H9 (cell line): ENCODE data around the gene USE1. TPM values are rescaled to one million over a fixed set of nuclear protein-coding genes. Genes with fewer than 3 reads are reported as not detected.
A peak's percentile ranks its signal among the peaks of the same experiment; 100 is the strongest.
"Not testable (repeated sequence)": the region's sequence is repeated elsewhere in the genome, so short reads cannot be mapped to it uniquely, and the experiment has no call there.

Source experiments
- DNase-seq: peaks from one replicate; pipeline ENCODE4 v3.0.0-alpha.2; 2017
- H2AFZ ChIP-seq: one replicate; pipeline ENCODE4 v1.6.1; 2013; ENCODE audit warnings: mild to moderate bottlenecking, low read length, control low read depth, moderate library complexity
- H2AK5ac ChIP-seq: 2 replicates; pipeline ENCODE4 v1.6.1; 2013; ENCODE audit warnings: low read length, control low read depth, mixed read lengths; ENCODE audit not compliant: insufficient read length
- H2BK120ac ChIP-seq: one replicate; pipeline ENCODE4 v1.6.1; 2013; ENCODE audit warnings: low read depth, mild to moderate bottlenecking, low read length, control low read depth, inconsistent platforms; ENCODE audit not compliant: poor library complexity, severe bottlenecking
- H2BK12ac ChIP-seq: 2 replicates; pipeline ENCODE4 v1.6.1; 2013; ENCODE audit warnings: low read length, control low read depth, mixed read lengths, low read depth; ENCODE audit not compliant: insufficient read length
- H2BK15ac ChIP-seq: 2 replicates; pipeline ENCODE4 v1.6.1; 2013; ENCODE audit warnings: low read depth, low read length, control low read depth
- H2BK20ac ChIP-seq: one replicate; pipeline ENCODE4 v1.6.1; 2013; ENCODE audit warnings: low read depth, mild to moderate bottlenecking, low read length, control low read depth, inconsistent platforms; ENCODE audit not compliant: poor library complexity, severe bottlenecking
- H2BK5ac ChIP-seq: 2 replicates; pipeline ENCODE4 v1.6.1; 2013; ENCODE audit warnings: low read length, control low read depth, mixed read lengths; ENCODE audit not compliant: insufficient read length
- H3K14ac ChIP-seq: 2 replicates; pipeline ENCODE4 v1.6.1; 2013; ENCODE audit warnings: low read length, control low read depth; ENCODE audit not compliant: insufficient read depth
- H3K18ac ChIP-seq: 2 replicates; pipeline ENCODE4 v1.6.1; 2013; ENCODE audit warnings: low read depth, mild to moderate bottlenecking, mixed read lengths, low read length, control low read depth; ENCODE audit not compliant: insufficient read length
- H3K23ac ChIP-seq: 2 replicates; pipeline ENCODE4 v1.6.1; 2013; ENCODE audit warnings: low read length, control low read depth, mixed read lengths, low read depth; ENCODE audit not compliant: insufficient read length
- H3K23me2 ChIP-seq: 2 replicates; pipeline ENCODE4 v1.6.1; 2013; ENCODE audit warnings: low read depth, mild to moderate bottlenecking, mixed read lengths, low read length, control low read depth; ENCODE audit not compliant: insufficient read length, poor library complexity, severe bottlenecking
- H3K27ac ChIP-seq: 2 replicates; pipeline ENCODE4 v1.5.1; 2013; ENCODE audit warnings: low read length, control low read depth, mixed read lengths, low read depth; ENCODE audit not compliant: insufficient read length
- H3K27me3 ChIP-seq: 2 replicates; pipeline ENCODE4 v1.6.1; 2013; ENCODE audit warnings: low read length, control low read depth, inconsistent platforms; ENCODE audit not compliant: insufficient read depth
- H3K4ac ChIP-seq: 2 replicates; pipeline ENCODE4 v1.6.1; 2013; ENCODE audit warnings: low read depth, mild to moderate bottlenecking, control low read depth, inconsistent platforms, low read length, moderate library complexity
- H3K4me1 ChIP-seq: 2 replicates; pipeline ENCODE4 v1.6.1; 2013; ENCODE audit warnings: low read length, control low read depth, inconsistent platforms; ENCODE audit not compliant: insufficient read depth
- H3K4me2 ChIP-seq: 2 replicates; pipeline ENCODE4 v1.6.1; 2013; ENCODE audit warnings: low read length, control low read depth, mixed read lengths; ENCODE audit not compliant: insufficient read length, insufficient read depth
- H3K56ac ChIP-seq: 2 replicates; pipeline ENCODE4 v1.6.1; 2013; ENCODE audit warnings: low read depth, mild to moderate bottlenecking, mixed read lengths, low read length, control low read depth; ENCODE audit not compliant: insufficient read length
- H3K79me1 ChIP-seq: 2 replicates; pipeline ENCODE4 v1.6.1; 2013; ENCODE audit warnings: low read depth, mild to moderate bottlenecking, moderate library complexity, low read length, control low read depth, inconsistent platforms; ENCODE audit not compliant: insufficient read depth, poor library complexity, severe bottlenecking
- H3K79me2 ChIP-seq: 2 replicates; pipeline ENCODE4 v1.6.1; 2013; ENCODE audit warnings: low read length, control low read depth, inconsistent platforms; ENCODE audit not compliant: insufficient read depth
- H3K9ac ChIP-seq: 2 replicates; pipeline ENCODE4 v1.6.1; 2013; ENCODE audit warnings: low read length, control low read depth, mixed read lengths; ENCODE audit not compliant: insufficient read length; ENCODE audit errors: extremely low read depth
- H3K9me3 ChIP-seq: one replicate; pipeline ENCODE4 v1.6.1; 2013; ENCODE audit warnings: low read depth, low read length, inconsistent platforms; ENCODE audit not compliant: control insufficient read depth
- H3T11ph ChIP-seq: one replicate; pipeline ENCODE4 v1.6.1; 2013; ENCODE audit warnings: mild to moderate bottlenecking, low read length, control low read depth, inconsistent platforms
- H4K20me1 ChIP-seq: one replicate; pipeline ENCODE4 v1.6.1; 2013; ENCODE audit not compliant: control insufficient read depth, insufficient read length, insufficient read depth
- H4K5ac ChIP-seq: 2 replicates; pipeline ENCODE4 v1.6.1; 2013; ENCODE audit warnings: low read depth, mild to moderate bottlenecking, mixed read lengths, low read length, control low read depth; ENCODE audit not compliant: insufficient read length
- H4K8ac ChIP-seq: replicated peaks from 2 replicates; pipeline ENCODE4 v1.6.1; 2013; ENCODE audit warnings: low read length, control low read depth, mixed read lengths, low read depth; ENCODE audit not compliant: insufficient read length
- H4K91ac ChIP-seq: 2 replicates; pipeline ENCODE4 v1.6.1; 2013; ENCODE audit warnings: low read depth, mild to moderate bottlenecking, moderate library complexity, mixed read lengths, low read length, control low read depth; ENCODE audit not compliant: insufficient read length
- H3K27ac Mint-ChIP-seq, 3 experiments: 2 replicates in 2 of 3; 3 replicates in 1 of 3; pipeline ENCODE4 v1.8.0; 2020 to 2021; ENCODE audit warnings: mixed read lengths in 3 of 3, mild to moderate bottlenecking in 1 of 3, moderate library complexity in 1 of 3
- H3K27me3 Mint-ChIP-seq: 2 replicates; pipeline ENCODE4 v1.8.0; 2021; ENCODE audit warnings: low read depth, mild to moderate bottlenecking, moderate library complexity, mixed read lengths
- H3K36me3 Mint-ChIP-seq, 3 experiments: 2 replicates in 2 of 3; 3 replicates in 1 of 3; pipeline ENCODE4 v1.8.0; 2020 to 2021; ENCODE audit warnings: low read depth in 3 of 3, mixed read lengths in 3 of 3; ENCODE audit not compliant: insufficient read depth in 1 of 3
- H3K4me1 Mint-ChIP-seq, 2 experiments: 2 replicates each; pipeline ENCODE4 v1.8.0; 2020; ENCODE audit warnings: mixed read lengths in 2 of 2
- H3K4me3 Mint-ChIP-seq, 2 experiments: 2 replicates in 1 of 2; 3 replicates in 1 of 2; pipeline ENCODE4 v1.8.0; 2020 to 2021; ENCODE audit warnings: mild to moderate bottlenecking in 2 of 2, mixed read lengths in 2 of 2, moderate library complexity in 1 of 2
- H3K9me3 Mint-ChIP-seq, 2 experiments: 2 replicates in 1 of 2; 3 replicates in 1 of 2; pipeline ENCODE4 v1.8.0; 2020; ENCODE audit warnings: mild to moderate bottlenecking in 2 of 2, mixed read lengths in 2 of 2, moderate library complexity in 1 of 2
- CTCF ChIP-seq: fragments of 200-600 bp; sonication (generic); conservative IDR thresholded peaks from 3 replicates; pipeline ENCODE4 v1.8.0; 2021; ENCODE audit warnings: antibody characterized with exemption, mild to moderate bottlenecking
- whole genome bisulfite sequencing: extraction: QIAGEN DNeasy Blood & Tissue Kit; methylation state at CpG from one replicate; pipeline ENCODE4 v1.1.7; 2013; ENCODE audit warnings: missing lambda C conversion rate, low lambda C conversion rate, mixed read lengths; ENCODE audit not compliant: insufficient read length; ENCODE audit errors: extremely low coverage; 5-methylcytosine and 5-hydroxymethylcytosine counted together
- total RNA-seq: library from RNA; stranded (reverse); gene quantifications from 2 replicates; pipeline ENCODE4 v1.2.1, GENCODE V29; 2021

The USE1 gene
- total RNA-seq, 1 experiment from 2014 or later: 16.2 TPM

- peaks cover 3% of the 10 kb centered on the region for H3K23me2 ChIP-seq
- Mint-ChIP-seq H3K9me3 (no peaks in the 10 kb centered on the region), H3K27ac (0 out of 7 replicates have a peak overlapping the region, but pooled peaks of 1 of the 3 experiments have one; percentile 83), H3K4me1 (peaks cover 11 to 12% of the 10 kb centered on the region in 2 experiments), H3K27me3 (no peaks in the 10 kb centered on the region; the same call in 1 of the 2 replicates), H3K36me3 (peaks cover 9 to 49% (median 20%) of the 10 kb centered on the region in 3 experiments; a peak in 6 of 7 replicates), H3K4me3 (no peak overlapping the region)
- no peak overlapping the region for H3K56ac ChIP-seq
- no peak overlapping the region for H4K5ac ChIP-seq
- H2AK5ac ChIP-seq: no peak overlapping the region
- H2BK15ac ChIP-seq: no peak overlapping the region
- no peak overlapping the region for H3K4me2 ChIP-seq
- no peak overlapping the region for H3K23ac ChIP-seq
- no peak overlapping the region for H2BK12ac ChIP-seq
- H4K8ac ChIP-seq: no peak overlapping the region
- no peaks in the 10 kb centered on the region for H3K9me3 ChIP-seq
- no peak overlapping the region for H3T11ph ChIP-seq
- H3K27me3 ChIP-seq: no peaks in the 10 kb centered on the region
- no peak overlapping the region for H2AFZ ChIP-seq
- H2BK20ac ChIP-seq: no peak overlapping the region
- H3K4ac ChIP-seq: no peak overlapping the region
- no peaks in the 10 kb centered on the region for H3K4me1 ChIP-seq
- TF ChIP-seq CTCF: no peak
- no peak overlapping the region for H3K18ac ChIP-seq
- H3K14ac ChIP-seq: no peak overlapping the region
- H4K91ac ChIP-seq: no peak overlapping the region
- no peak overlapping the region for H3K27ac ChIP-seq
- no peak overlapping the region for H3K9ac ChIP-seq
- H4K20me1 ChIP-seq: no peaks in the 10 kb centered on the region
- H2BK120ac ChIP-seq: no peak overlapping the region
- DNase-seq: no peak
- H3K79me1 ChIP-seq: no peaks in the 10 kb centered on the region
- WGBS: no CpG with 5 or more reads among the region's 8 CpGs
- no peak overlapping the region for H2BK5ac ChIP-seq
- H3K79me2 ChIP-seq: no peaks in the 10 kb centered on the region
Measured at GRCh38 chr19:17185590-17185989, 29.6 kb upstream of the USE1 start.

- not testable (repeated sequence) for H3K4me1 ChIP-seq, H3K27ac ChIP-seq, H3K18ac ChIP-seq, H4K5ac ChIP-seq, H3K23ac ChIP-seq, H3K14ac ChIP-seq, H3K27me3 Mint-ChIP-seq, H3K79me1 ChIP-seq, H3K9ac ChIP-seq, H3K9me3 Mint-ChIP-seq, H3T11ph ChIP-seq, H4K8ac ChIP-seq, H2BK5ac ChIP-seq, H2AK5ac ChIP-seq, H3K9me3 ChIP-seq, H4K91ac ChIP-seq, H2AFZ ChIP-seq, H4K20me1 ChIP-seq, H3K4me2 ChIP-seq, H3K27me3 ChIP-seq, H3K27ac Mint-ChIP-seq, H2BK20ac ChIP-seq, H3K4me3 Mint-ChIP-seq, H3K79me2 ChIP-seq, H3K4me1 Mint-ChIP-seq, H2BK12ac ChIP-seq, H2BK120ac ChIP-seq, H2BK15ac ChIP-seq, DNase-seq, H3K4ac ChIP-seq, H3K56ac ChIP-seq, H3K23me2 ChIP-seq
- peaks cover 36 to 51% (median 46%) of the 10 kb centered on the region in 3 experiments; a peak in 6 of 7 replicates for H3K36me3 Mint-ChIP-seq
- WGBS: no CpG with 5 or more reads among the region's 6 CpGs
Measured at GRCh38 chr19:17191736-17192135, 23.4 kb upstream of the USE1 start.
